Left ventricle myocardium inferior (tissue), 1 donor: ENCODE measurements around the gene KRTAP25-1. TPM values are rescaled to one million over a fixed set of nuclear protein-coding genes. Genes with fewer than 3 reads are reported as not detected.

Experiments
- DNase-seq: peaks from one replicate; pipeline ENCODE4 v3.0.0-alpha.2; 2020
- H3K27ac ChIP-seq: fragments of 200-600 bp; replicated peaks from 2 replicates; pipeline ENCODE4 v1.8.0; 2021
- H3K27me3 ChIP-seq: fragments of 200-600 bp; 2 replicates; pipeline ENCODE4 v1.8.0; 2021; ENCODE audit warnings: low read depth
- H3K36me3 ChIP-seq: fragments of 200-600 bp; 2 replicates; pipeline ENCODE4 v1.8.0; 2021
- H3K4me1 ChIP-seq: fragments of 200-600 bp; 2 replicates; pipeline ENCODE4 v1.8.0; 2021
- H3K4me3 ChIP-seq: fragments of 200-600 bp; 2 replicates; pipeline ENCODE4 v1.8.0; 2021; ENCODE audit warnings: mild to moderate bottlenecking, moderate library complexity
- H3K9me3 ChIP-seq: fragments of 200-600 bp; replicated peaks from 2 replicates; pipeline ENCODE4 v1.8.0; 2021
- intact Hi-C: fragments of 100-400 bp; cut with micrococcal nuclease; formaldehyde crosslinking; loops from one replicate; pipeline ENCODE4 v1.11.0; 2022
- total RNA-seq: library from RNA; stranded (reverse); fragmentation: NEBNext Ultra II Directional; extraction: Animal tissue kit (Norgen Biotek cat#: 25700); gene quantifications from one replicate; pipeline ENCODE4 v1.2.1, GENCODE V29; 2021
- TF ChIP-seq, protein P1 (sequence below): fragments of 200-600 bp; IDR thresholded peaks from 2 replicates; pipeline ENCODE4 v1.8.0; 2021; ENCODE audit warnings: antibody characterized with exemption, mild to moderate bottlenecking, borderline replicate concordance
- donor health status: DM: no; HTN: yes; CAD: no; lungs with severe emphysema.

Gene KRTAP25-1
- total RNA-seq, 1 donor from 2014 or later = not detected

DNA sequence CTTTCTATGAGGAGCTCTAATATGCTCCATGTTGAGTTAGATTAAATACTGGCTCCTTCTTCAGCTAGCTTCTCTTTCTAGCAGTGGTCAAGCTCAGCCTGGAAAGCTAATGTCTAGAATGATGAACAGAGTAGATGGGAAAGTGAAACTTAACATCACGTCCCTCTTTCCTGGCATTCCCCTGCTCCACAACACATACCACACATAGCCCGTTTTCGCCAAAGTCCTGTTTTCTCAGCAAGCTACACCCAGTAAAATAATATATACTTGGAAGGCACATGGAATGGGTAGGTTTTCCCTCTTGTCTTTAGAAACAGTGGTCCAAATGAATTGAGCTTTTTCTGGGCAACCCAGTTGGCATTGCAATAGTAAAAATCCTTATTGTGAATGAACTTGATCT, 44.4 kb upstream of the KRTAP25-1 start:
- no peaks in the 10 kb centered on the region for H3K9me3 ChIP-seq
- DNase-seq = no peak
- no peaks in the 10 kb centered on the region for H3K36me3 ChIP-seq
- H3K4me1 ChIP-seq = no peaks in the 10 kb centered on the region
- TF ChIP-seq, protein P1, sequence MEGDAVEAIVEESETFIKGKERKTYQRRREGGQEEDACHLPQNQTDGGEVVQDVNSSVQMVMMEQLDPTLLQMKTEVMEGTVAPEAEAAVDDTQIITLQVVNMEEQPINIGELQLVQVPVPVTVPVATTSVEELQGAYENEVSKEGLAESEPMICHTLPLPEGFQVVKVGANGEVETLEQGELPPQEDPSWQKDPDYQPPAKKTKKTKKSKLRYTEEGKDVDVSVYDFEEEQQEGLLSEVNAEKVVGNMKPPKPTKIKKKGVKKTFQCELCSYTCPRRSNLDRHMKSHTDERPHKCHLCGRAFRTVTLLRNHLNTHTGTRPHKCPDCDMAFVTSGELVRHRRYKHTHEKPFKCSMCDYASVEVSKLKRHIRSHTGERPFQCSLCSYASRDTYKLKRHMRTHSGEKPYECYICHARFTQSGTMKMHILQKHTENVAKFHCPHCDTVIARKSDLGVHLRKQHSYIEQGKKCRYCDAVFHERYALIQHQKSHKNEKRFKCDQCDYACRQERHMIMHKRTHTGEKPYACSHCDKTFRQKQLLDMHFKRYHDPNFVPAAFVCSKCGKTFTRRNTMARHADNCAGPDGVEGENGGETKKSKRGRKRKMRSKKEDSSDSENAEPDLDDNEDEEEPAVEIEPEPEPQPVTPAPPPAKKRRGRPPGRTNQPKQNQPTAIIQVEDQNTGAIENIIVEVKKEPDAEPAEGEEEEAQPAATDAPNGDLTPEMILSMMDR = no peak
- H3K27me3 ChIP-seq = no peaks in the 10 kb centered on the region
- H3K27ac ChIP-seq = no peak overlapping the region
- intact Hi-C loops = no loop called here
- no peak overlapping the region for H3K4me3 ChIP-seq

DNA sequence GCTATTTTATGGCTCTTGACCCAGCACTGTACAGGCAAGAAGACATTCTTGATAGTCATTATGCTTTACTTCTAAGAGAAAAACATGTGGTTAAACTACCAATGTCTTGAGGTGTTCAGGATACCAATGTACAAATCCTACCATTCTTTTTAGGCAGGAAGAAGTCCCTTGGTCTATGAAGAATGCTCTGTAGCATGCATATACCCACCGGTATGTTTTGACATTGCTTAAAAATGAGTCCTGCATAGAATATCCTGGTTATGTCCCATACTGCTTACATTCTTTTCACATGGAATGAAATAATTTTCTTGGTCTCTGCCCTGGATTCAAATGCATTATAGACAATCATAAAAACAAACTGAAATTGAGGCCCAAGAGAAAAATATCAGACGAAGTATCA, 43.4 kb upstream of the KRTAP25-1 start:
- H3K4me1 ChIP-seq = no peaks in the 10 kb centered on the region
- H3K36me3 ChIP-seq = no peaks in the 10 kb centered on the region
- TF ChIP-seq, protein P1 = no peak
- peaks cover under 1% of the 10 kb centered on the region for H3K9me3 ChIP-seq
- no peak overlapping the region for H3K27ac ChIP-seq
- intact Hi-C loops = no loop called here
- H3K4me3 ChIP-seq = no peak overlapping the region
- no peaks in the 10 kb centered on the region for H3K27me3 ChIP-seq
- no peak for DNase-seq

DNA sequence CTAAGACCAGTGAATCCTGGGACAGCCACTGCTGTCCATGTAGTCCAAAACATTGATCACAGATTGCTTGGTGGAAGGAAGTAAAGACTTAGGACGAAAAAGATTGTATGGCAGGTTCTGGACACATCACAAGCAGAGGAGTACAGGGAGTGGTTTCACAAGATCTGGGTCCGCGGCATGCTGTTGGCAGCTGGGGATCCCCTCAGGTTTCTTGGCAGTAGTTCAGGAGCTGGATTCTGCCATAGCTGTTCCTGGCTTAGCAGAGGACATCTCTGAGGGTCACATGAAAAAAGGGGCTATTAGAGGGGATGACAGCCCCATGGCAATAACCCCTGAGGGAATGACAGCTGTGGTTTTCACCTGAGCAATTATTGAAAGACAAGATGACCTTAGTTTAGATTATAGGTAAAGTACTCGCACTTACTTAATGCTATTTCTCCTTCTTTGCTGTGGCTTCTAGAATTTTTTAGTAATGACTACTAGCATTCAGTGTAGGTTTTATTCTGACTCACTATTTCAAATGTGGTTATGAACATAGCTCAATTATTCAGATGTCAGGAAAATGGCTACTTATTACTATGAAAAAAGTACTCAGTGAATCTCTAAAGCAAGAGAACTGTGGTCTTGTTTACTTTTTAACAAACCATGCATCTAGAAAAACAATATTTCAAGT, 40.0 kb upstream of the KRTAP25-1 start:
- no peaks in the 10 kb centered on the region for H3K4me1 ChIP-seq
- DNase-seq = no peak
- TF ChIP-seq, protein P1 = no peak
- no peak overlapping the region for H3K27ac ChIP-seq
- intact Hi-C loops = no loop called here
- H3K36me3 ChIP-seq = no peaks in the 10 kb centered on the region
- peaks cover 31% of the 10 kb centered on the region for H3K9me3 ChIP-seq
- no peak overlapping the region for H3K4me3 ChIP-seq
- no peaks in the 10 kb centered on the region for H3K27me3 ChIP-seq

- Histone ChIP-seq H3K27me3 (no peaks in the 10 kb centered on the region), H3K4me1 (no peaks in the 10 kb centered on the region), H3K9me3 (peaks cover 31% of the 10 kb centered on the region), H3K4me3 (no peak overlapping the region), H3K27ac (no peak overlapping the region), H3K36me3 (no peaks in the 10 kb centered on the region)
- DNase-seq = no peak
- intact Hi-C loops = no loop called here
- TF ChIP-seq, protein P1 = no peak
These were observed 37.1 kb upstream of the KRTAP25-1 start for GRCh38 chr21:30326390-30326789.

DNA sequence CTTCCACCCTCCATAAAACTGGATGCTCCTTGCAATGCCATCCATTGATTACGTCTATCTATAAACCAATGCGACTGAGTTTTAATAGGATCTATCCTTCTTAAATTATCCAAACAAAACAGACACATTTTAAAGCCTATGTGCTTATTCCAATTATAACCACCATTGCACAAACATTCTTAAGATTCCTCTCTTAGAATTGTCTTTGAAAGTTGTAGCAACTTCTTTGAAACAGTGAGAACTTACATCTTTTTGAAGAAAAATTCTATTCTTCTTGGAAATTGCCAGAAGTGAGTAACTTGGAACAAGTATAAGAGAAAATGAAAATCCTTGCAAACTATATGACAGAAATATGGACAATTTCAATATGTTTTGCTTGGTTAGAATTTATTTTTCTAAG, 30.9 kb upstream of the KRTAP25-1 start, which contains the start of gene KRTAP26-1:
Gene KRTAP26-1, minus strand, starts transcription at position 101 of the 400 bp plus-strand sequence. CDS start 280 bp downstream, outside the sequence.
- Histone ChIP-seq H3K27ac (no peak within 1 kb of the TSS), H3K4me1 (no peaks in the 10 kb centered on the region), H3K4me3 (no peak within 1 kb of the TSS), H3K9me3 (peaks cover 6% of the 10 kb centered on the region), H3K36me3 (no peaks in the 10 kb centered on the region), H3K27me3 (no peaks in the 10 kb centered on the region)
- TF ChIP-seq, protein P1 = no peak
- DNase-seq = no peak
- intact Hi-C loops = no loop called here
